WERI-Rb-1 (cell line): ENCODE measurements around the gene NAT16.

Source experiments
- DNase-seq: peaks from one replicate; pipeline ENCODE4 v3.0.0-alpha.2; 2020
- H3K27ac ChIP-seq: fragments of 250-450 bp; sonication (Bioruptor Pico); 2 replicates; pipeline ENCODE4 v1.5.1; 2020; ENCODE audit warnings: mild to moderate bottlenecking, moderate library complexity
- H3K27me3 ChIP-seq: fragments of 250-450 bp; sonication (Bioruptor Pico); 2 replicates; pipeline ENCODE4 v1.5.1; 2021; ENCODE audit warnings: mild to moderate bottlenecking, low read depth, moderate library complexity; ENCODE audit not compliant: insufficient read depth, severe bottlenecking
- H3K36me3 ChIP-seq: fragments of 250-450 bp; sonication (Bioruptor Pico); 2 replicates; pipeline ENCODE4 v1.5.1; 2020; ENCODE audit warnings: mild to moderate bottlenecking, moderate library complexity
- H3K4me3 ChIP-seq: 2 replicates; pipeline ENCODE4 v1.5.1; 2011; ENCODE audit warnings: low read depth, mild to moderate bottlenecking, control low read depth, low read length
- H3K9me3 ChIP-seq: fragments of 250-450 bp; sonication (Bioruptor Pico); 2 replicates; pipeline ENCODE4 v1.5.1; 2021; ENCODE audit warnings: mild to moderate bottlenecking, moderate library complexity; ENCODE audit not compliant: severe bottlenecking
- CTCF ChIP-seq: IDR thresholded peaks from 2 replicates; pipeline ENCODE4 v1.5.1; 2011; ENCODE audit warnings: low read depth, mild to moderate bottlenecking, control low read depth, inconsistent platforms, low read length

The NAT16 gene

GRCh38 chr7:101172854-101173751 lies 7.0 kb downstream of the NAT16 start:
- no peak for TF ChIP-seq CTCF
- Histone ChIP-seq H3K27ac (no peak overlapping the region), H3K36me3 (no peaks in the 10 kb centered on the region), H3K4me3 (no peak overlapping the region), H3K9me3 (peaks cover 9% of the 10 kb centered on the region), H3K27me3 (peaks cover 91% of the 10 kb centered on the region)
- no peak for DNase-seq

GRCh38 chr7:101172005-101172853 lies 7.9 kb downstream of the NAT16 start:
- Histone ChIP-seq H3K36me3 (no peaks in the 10 kb centered on the region), H3K9me3 (peaks cover 9% of the 10 kb centered on the region), H3K4me3 (no peak overlapping the region), H3K27ac (no peak overlapping the region), H3K27me3 (peaks cover 91% of the 10 kb centered on the region)
- DNase-seq: no peak
- peak; percentile 28; the same call in 1 of the 2 replicates for TF ChIP-seq CTCF

- TF ChIP-seq CTCF: peak; percentile 44; the same call in 1 of the 2 replicates
These were observed 8.7 kb downstream of the NAT16 start for GRCh38 chr7:101171442-101171837.

GRCh38 chr7:101170617-101171441 lies 9.3 kb downstream of the NAT16 start:
- H3K36me3 ChIP-seq: no peaks in the 10 kb centered on the region
- no peak for DNase-seq
- H3K27ac ChIP-seq: no peak overlapping the region
- no peak overlapping the region for H3K4me3 ChIP-seq
- peaks cover 94% of the 10 kb centered on the region for H3K27me3 ChIP-seq
- peaks cover 9% of the 10 kb centered on the region for H3K9me3 ChIP-seq
- TF ChIP-seq CTCF: no peak

More at GRCh38 chr7:101171442-101171837, 8.7 kb downstream of the NAT16 start:
- peak; percentile 32 for DNase-seq
- Histone ChIP-seq H3K27me3 (peaks cover 92% of the 10 kb centered on the region), H3K9me3 (peaks cover 9% of the 10 kb centered on the region), H3K27ac (no peak overlapping the region), H3K36me3 (no peaks in the 10 kb centered on the region), H3K4me3 (no peak overlapping the region)

GRCh38 chr7:101169838-101170551 lies 10.1 kb downstream of the NAT16 start:
- Histone ChIP-seq H3K9me3 (peaks cover 9% of the 10 kb centered on the region), H3K4me3 (no peak overlapping the region), H3K27me3 (peaks cover 96% of the 10 kb centered on the region), H3K27ac (no peak overlapping the region), H3K36me3 (no peaks in the 10 kb centered on the region)
- peak; percentile 95 for TF ChIP-seq CTCF
- peak; percentile 74 for DNase-seq
